ENCODE results near the gene APOA5. TPM values are rescaled to one million over a fixed set of nuclear protein-coding genes. Genes with fewer than 3 reads are reported as not detected.

The APOA5 gene
- total and polyA plus RNA-seq, 9 of the 15 experiments (the other 6 are each of a cell fraction or from before 2014, with no cell fraction given) = not detected

DNA sequence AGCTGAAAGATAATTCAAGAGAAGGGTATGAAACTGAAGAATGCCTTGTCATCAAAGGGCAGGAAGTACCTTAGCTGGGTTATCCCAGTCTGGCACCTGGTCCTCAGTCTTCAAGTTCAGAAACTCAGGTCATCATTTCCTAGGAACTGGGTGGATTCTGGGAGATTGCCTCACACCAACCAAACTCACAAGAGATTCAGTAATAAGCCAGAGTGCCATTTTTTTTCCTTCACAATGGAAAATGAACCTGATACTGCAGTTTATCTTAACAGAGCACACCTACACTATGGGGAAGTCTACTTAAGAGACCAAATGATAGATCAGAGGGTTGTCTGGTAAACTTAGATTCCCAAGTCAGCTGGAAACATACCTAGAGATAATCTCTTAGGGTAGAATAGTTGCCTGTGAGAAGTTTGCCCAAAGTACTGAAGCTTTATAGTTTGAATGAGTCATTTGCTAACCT lies 15.1 kb downstream of the APOA5 start (continued):
- peak; percentile 71 for TF ChIP-seq STAT5A (IDR thresholded peaks at IDR 0.05; ENCODE audit: borderline replicate concordance, low read length)
- 0 out of 2 replicates have a peak, but pooled peaks have one; percentile 31 for TF ChIP-seq ADNP (tag; IDR thresholded peaks at IDR 0.05)
- TF ChIP-seq, protein P1, sequence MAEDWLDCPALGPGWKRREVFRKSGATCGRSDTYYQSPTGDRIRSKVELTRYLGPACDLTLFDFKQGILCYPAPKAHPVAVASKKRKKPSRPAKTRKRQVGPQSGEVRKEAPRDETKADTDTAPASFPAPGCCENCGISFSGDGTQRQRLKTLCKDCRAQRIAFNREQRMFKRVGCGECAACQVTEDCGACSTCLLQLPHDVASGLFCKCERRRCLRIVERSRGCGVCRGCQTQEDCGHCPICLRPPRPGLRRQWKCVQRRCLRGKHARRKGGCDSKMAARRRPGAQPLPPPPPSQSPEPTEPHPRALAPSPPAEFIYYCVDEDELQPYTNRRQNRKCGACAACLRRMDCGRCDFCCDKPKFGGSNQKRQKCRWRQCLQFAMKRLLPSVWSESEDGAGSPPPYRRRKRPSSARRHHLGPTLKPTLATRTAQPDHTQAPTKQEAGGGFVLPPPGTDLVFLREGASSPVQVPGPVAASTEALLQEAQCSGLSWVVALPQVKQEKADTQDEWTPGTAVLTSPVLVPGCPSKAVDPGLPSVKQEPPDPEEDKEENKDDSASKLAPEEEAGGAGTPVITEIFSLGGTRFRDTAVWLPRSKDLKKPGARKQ (CRISPR knock-in tag; IDR thresholded peaks at IDR 0.05) = no peak
- no peak for TF ChIP-seq SRF (CRISPR knock-in tag; IDR thresholded peaks at IDR 0.05)
- TF ChIP-seq, protein P2, sequence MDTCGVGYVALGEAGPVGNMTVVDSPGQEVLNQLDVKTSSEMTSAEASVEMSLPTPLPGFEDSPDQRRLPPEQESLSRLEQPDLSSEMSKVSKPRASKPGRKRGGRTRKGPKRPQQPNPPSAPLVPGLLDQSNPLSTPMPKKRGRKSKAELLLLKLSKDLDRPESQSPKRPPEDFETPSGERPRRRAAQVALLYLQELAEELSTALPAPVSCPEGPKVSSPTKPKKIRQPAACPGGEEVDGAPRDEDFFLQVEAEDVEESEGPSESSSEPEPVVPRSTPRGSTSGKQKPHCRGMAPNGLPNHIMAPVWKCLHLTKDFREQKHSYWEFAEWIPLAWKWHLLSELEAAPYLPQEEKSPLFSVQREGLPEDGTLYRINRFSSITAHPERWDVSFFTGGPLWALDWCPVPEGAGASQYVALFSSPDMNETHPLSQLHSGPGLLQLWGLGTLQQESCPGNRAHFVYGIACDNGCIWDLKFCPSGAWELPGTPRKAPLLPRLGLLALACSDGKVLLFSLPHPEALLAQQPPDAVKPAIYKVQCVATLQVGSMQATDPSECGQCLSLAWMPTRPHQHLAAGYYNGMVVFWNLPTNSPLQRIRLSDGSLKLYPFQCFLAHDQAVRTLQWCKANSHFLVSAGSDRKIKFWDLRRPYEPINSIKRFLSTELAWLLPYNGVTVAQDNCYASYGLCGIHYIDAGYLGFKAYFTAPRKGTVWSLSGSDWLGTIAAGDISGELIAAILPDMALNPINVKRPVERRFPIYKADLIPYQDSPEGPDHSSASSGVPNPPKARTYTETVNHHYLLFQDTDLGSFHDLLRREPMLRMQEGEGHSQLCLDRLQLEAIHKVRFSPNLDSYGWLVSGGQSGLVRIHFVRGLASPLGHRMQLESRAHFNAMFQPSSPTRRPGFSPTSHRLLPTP (IDR thresholded peaks at IDR 0.05; ENCODE audit: borderline replicate concordance, extremely low read depth, insufficient read length) = no peak
- no peak for TF ChIP-seq ZNF444 (CRISPR knock-in tag; IDR thresholded peaks at IDR 0.05)
- TF ChIP-seq, protein P3, sequence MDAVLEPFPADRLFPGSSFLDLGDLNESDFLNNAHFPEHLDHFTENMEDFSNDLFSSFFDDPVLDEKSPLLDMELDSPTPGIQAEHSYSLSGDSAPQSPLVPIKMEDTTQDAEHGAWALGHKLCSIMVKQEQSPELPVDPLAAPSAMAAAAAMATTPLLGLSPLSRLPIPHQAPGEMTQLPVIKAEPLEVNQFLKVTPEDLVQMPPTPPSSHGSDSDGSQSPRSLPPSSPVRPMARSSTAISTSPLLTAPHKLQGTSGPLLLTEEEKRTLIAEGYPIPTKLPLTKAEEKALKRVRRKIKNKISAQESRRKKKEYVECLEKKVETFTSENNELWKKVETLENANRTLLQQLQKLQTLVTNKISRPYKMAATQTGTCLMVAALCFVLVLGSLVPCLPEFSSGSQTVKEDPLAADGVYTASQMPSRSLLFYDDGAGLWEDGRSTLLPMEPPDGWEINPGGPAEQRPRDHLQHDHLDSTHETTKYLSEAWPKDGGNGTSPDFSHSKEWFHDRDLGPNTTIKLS (IDR thresholded peaks at IDR 0.05; ENCODE audit: borderline replicate concordance, low read depth) = no peak
- TF ChIP-seq, protein P4, sequence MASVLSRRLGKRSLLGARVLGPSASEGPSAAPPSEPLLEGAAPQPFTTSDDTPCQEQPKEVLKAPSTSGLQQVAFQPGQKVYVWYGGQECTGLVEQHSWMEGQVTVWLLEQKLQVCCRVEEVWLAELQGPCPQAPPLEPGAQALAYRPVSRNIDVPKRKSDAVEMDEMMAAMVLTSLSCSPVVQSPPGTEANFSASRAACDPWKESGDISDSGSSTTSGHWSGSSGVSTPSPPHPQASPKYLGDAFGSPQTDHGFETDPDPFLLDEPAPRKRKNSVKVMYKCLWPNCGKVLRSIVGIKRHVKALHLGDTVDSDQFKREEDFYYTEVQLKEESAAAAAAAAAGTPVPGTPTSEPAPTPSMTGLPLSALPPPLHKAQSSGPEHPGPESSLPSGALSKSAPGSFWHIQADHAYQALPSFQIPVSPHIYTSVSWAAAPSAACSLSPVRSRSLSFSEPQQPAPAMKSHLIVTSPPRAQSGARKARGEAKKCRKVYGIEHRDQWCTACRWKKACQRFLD (CRISPR knock-in tag; IDR thresholded peaks at IDR 0.05) = no peak
- TF ChIP-seq SMARCA4 (IDR thresholded peaks at IDR 0.05) = peak; percentile 32; the same call in 1 of the 2 replicates
- no peak for TF ChIP-seq HDGF (IDR thresholded peaks at IDR 0.05)
- TF ChIP-seq ZFP36 (IDR thresholded peaks at IDR 0.05; ENCODE audit: low read depth, low read length, partially characterized antibody) = no peak
- TF ChIP-seq CCAR2 (IDR thresholded peaks at IDR 0.05; ENCODE audit: low read depth, low read length) = no peak
- TF ChIP-seq ARID1B (IDR thresholded peaks at IDR 0.05) = peak; percentile 85
- peak; percentile 33; the same call in 1 of the 2 replicates for TF ChIP-seq NCOA1 (IDR thresholded peaks at IDR 0.05; ENCODE audit: low read depth)
- no peak for TF ChIP-seq RBM14 (IDR thresholded peaks at IDR 0.05; ENCODE audit: borderline replicate concordance, insufficient read depth, low read depth, low read length)
- TF ChIP-seq ZNF551 (CRISPR knock-in tag; IDR thresholded peaks at IDR 0.05) = no peak
- no peak for TF ChIP-seq CC2D1A (IDR thresholded peaks at IDR 0.05)
- TF ChIP-seq RNF2 (IDR thresholded peaks at IDR 0.05) = no peak
- TF ChIP-seq PML (IDR thresholded peaks at IDR 0.05; ENCODE audit: low read length) = peak; percentile 66
- no peak for TF ChIP-seq RBM17 (IDR thresholded peaks at IDR 0.05; ENCODE audit: borderline replicate concordance, low read depth, low read length)
- TF ChIP-seq TFAM (CRISPR knock-in tag; conservative IDR thresholded peaks at IDR 0.05) = no peak
- TF ChIP-seq ZNF77 (CRISPR knock-in tag; IDR thresholded peaks at IDR 0.05) = no peak
- no peak for TF ChIP-seq PHB (CRISPR knock-in tag; IDR thresholded peaks at IDR 0.05)
- TF ChIP-seq SMAD4 (CRISPR knock-in tag; conservative IDR thresholded peaks at IDR 0.05) = 0 out of 2 replicates have a peak, but pooled peaks have one; percentile 39

Measured in K562 (cell line).